Endometrial microvascular endothelial cells (primary cell): ENCODE data around the gene IL3. TPM values are rescaled to one million over a fixed set of nuclear protein-coding genes. Genes with fewer than 3 reads are reported as not detected.

Experiments
- in situ Hi-C: cut with HindIII; loops from 2 replicates; pipeline ENCODE4 v1.10.0; 2017; ENCODE audit warnings: low sequenced_read_pairs, low pct_unique_long_range_greater_than_20kb; ENCODE audit errors: inconsistent ontology term
- total RNA-seq: library from RNA; depleted of rRNA; stranded (reverse); fragments of >200 nt; gene quantifications from one replicate; pipeline ENCODE4 v1.2.3, GENCODE V29; 2015; ENCODE audit errors: inconsistent ontology term

Gene IL3
- total RNA-seq, 1 donor from 2014 or later: not detected

DNA sequence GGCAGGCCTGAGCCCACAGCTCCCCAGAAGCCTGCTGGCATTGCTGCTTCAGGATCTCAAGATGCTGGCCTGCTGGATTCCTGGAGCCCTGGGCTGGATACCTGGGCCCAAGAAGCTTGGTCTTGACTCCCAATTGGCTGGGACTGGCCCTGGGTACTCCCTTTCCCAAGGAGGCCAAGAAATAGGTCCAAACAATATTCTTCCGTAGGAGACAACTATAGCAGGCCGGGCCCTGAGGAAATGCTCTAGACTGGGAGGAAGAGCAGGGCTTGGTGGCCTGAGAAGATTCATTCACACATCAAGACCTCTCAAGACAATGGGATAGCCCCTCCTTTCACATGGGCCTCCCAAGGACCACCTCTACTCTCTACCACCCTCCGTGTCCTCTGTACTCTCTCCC is 21.0 kb downstream of the IL3 start:
- in situ Hi-C loops: no loop called here

DNA sequence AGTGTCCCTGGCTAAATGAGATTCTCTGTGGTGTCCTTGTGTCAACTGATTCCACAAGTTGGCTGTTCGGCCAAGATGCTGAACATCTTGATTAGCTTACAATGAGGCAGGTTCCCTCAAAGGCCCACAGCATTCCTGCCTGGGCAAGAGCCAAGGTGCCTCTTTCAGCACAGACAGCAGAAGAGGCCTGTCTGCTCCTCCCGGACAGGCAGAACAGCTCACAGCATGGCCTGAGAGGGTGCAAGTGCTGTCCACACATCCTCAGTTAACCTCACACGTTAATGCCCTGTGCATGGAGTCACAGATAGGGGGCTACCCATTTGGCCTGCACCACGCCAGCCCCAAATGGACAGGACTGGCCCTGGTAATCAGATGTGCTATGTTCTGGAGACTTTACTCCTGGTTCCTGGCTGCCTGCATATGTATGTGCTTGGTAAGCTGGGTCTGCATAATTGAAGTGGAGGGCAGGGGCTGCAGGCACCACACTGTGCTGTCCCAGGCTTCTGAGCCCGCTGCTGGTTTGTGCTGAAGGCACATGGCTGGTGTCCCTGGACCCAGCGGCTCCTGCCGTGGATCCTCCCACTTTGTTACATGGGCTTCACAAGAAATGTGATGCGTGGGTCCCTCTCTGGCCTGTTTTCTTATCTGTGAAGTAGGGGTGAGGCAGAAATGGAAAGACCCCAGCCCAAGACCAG is 22.0 kb downstream of the IL3 start:
- in situ Hi-C loops: no loop called here

DNA sequence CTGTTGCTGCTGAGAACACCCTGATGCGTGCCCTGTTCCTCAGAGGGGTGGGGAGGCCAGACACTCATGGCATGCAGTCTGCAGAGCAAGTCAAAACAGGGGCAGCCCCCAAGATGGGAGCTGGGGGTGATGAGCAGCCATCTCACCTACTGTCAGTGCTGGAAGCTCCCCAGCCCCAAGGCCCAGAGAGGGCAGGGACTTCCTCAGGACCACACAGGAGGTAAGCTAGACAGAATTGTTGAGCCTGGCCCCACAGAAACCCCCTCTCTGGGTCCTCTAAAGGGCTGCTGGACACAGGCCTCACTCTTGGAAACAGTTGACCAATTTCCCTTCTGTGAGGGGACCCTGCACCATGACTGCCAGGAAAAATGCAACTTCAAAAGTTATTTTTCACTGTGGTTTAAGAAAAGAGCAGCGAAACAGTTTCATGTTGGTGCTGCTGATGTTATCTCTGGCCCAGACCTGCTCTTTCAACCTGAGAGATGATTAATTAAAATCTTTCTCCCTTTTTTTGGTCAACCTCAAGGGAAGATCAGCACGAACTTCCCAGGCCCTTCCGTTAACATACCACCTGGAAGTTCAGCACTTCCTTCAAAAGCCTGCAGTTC is 22.7 kb downstream of the IL3 start:
- in situ Hi-C loops: no loop called here

DNA sequence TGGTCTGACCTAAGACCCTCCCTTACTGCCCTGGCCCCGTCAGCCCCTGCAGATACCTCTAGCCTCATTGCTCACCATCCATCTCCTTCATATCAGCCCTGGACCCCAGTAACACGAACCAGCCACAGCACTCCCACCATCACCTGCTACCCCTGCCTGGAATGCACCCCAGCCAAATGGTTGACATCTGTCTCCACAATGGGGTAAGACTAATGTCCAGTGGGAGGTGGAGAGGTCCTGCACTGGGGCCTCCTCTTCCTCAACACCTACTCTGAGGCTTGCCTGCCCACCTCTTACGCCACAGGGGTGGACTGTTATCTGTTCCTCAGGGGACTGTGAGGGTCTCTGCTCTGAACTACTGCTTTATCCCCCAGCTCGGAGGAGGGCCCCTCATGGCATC is 25.2 kb downstream of the IL3 start:
- in situ Hi-C loops: no loop called here

DNA sequence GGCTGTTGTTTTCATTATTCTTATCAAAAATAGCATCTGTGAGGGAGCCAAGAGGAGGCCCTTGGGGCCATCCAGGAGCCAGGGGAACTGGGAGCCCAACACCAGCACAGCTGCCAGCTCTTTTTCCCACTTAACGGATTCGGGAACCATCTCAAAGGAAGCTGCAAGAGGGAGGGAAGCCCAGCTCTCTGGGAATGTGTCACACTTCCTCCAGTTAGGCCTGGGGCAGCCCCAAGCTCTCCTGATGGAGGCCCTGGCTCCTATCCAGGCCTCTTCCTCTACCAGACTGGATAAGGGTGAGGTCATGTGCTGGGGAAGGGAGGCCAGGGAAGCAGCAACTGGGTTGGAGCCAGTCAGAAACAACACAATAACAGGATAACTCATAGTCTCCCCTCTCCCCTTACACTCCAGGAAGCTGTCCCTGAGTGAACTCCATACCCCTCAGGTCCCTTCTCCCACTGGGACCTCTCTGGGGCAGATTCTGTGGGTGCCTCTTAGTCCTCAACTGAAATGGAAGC is 25.9 kb downstream of the IL3 start:
- in situ Hi-C loops: no loop called here

DNA sequence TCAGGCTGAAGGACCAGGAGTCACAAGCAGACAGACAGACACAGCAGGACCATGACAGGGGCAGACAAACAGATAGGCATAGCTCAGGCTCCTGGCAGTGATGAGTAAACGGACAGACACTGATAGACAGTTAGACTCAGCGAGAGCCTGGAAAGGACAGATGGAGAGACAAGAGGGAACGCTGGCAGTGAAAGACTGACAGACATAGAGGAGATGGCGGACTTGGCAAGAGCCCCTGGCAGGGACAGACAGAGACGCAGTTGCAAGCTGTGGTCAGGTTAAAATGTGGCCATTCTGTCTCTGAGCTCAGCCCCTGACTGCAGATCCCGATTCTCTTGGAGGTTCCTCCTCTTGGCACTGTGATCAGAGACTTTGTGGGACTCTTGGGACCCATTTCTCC is 26.7 kb downstream of the IL3 start:
- in situ Hi-C loops: no loop called here

DNA sequence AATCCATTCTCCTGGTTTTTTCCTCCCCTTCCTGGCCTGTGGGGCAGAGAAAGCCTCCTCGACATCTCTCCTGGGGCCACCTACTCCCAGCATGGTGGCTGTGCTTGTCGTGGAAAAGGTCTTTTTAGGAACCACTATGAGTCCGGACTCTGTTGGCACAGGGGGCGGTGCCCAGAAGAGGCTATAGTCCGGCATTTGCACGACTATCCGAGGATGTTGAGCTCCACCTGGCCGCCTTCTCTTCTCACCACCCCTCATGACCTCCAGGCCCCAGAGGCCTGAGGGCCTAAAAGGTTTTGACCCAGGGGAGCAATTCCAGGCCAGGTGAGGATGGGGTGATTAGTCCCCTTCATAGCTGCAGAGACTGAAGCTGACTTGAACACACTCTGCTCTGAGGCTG is 27.2 kb downstream of the IL3 start:
- in situ Hi-C loops: no loop called here

DNA sequence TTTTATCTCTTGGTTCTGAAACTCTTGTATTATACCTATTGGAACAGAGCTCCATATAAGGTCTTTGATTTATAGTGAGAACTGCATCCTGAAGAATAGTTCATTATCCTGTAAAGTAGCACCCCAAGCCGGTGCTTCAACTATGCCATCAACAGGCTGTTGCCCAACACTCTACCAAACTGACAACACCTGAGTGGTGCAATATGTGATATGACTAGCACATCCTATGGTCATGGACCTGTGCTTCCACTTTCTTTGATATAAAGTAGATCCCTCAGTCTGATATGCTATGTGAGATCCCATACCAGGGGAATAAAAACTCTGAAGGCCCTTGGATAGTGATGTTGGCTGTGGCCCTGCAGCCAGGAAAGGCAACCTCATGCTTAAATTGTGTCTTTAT is 28.9 kb downstream of the IL3 start:
- in situ Hi-C loops: no loop called here

DNA sequence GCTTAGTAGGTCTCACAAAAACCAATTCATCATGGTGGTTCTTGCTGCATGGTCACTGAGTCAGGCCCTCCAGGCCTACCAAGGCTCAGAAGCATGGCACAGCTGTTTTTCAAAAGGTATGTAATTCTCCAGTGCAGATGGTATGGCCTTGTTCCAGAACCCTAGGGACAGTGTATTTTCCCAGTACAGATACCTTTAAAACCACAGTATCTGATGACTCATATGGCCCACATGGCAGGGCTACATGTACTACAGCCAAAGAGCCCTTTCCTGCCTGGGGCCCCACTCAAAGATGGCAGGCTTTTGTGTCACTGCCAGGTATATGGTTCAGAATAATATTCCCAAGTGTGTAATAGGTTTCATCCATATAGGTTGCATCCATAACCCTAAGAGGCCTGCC is 29.7 kb downstream of the IL3 start:
- in situ Hi-C loops: no loop called here

DNA sequence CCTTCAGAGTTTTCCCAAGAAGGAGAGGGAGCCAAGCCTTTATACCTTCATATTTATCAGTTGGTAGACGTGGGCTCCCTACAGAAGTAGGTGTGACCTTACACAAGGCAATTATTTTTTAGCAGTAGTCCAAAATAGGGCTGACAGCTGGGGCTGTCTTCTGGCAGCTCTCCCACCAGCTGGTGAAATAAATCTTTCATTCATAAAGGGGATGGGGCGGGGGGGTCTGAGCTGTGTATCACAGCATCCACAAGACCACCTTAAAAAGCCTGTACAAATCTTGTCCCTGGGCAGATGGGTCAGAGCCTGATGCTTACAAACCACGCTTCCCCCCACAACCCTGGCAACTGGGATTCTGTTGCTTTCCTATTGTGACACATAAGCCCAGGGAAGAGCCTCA is 32.8 kb downstream of the IL3 start:
- in situ Hi-C loops: no loop called here

DNA sequence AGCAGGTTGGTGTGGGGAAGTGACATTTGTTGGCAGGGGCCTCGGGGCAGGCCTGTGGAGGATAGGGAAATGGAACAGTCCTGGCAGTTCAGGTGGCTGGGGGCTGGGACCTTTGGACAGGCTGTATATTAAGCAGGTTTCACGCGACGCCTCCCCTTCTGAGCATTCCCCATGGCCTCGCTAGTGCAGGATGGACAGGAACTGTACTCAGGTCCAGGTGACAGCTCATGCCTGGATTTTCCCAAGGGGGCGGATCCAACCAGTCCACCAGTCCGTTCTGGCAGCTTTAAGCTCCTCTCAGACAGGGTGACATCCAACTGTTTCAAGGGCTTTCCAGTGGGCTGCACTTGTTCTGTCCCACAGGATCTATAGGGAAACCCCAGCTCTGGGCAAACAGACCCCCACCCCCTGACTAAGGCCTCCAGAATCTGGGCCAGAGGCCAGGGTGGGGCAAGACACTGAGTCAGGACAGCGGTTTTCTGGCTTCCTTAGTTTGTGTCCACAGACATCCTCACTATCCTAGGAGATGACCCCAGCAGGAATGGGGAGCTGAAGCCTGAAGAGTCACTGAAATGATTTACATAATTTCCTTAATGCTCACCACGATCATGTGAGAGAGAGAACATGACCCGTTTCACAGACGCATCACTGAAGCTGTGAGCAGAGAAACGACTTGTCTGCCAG is 34.1 kb downstream of the IL3 start:
- in situ Hi-C loops: no loop called here

DNA sequence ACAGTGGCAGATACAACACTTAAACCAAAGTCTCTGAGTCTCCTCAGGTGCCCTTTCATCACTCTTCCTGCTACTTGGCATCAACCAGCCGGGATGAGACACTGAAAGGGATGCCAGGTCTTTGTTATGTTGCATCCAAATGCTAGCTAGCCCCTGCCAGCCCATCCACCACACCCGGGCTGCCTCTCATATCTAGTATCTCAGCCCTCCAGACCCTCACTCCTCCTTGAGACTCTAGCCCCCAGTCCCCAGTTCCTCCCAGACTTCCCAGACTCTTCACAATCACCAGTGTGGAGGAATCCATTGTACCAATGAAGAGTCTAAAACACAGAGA is 34.6 kb downstream of the IL3 start:
- in situ Hi-C loops: no loop called here

DNA sequence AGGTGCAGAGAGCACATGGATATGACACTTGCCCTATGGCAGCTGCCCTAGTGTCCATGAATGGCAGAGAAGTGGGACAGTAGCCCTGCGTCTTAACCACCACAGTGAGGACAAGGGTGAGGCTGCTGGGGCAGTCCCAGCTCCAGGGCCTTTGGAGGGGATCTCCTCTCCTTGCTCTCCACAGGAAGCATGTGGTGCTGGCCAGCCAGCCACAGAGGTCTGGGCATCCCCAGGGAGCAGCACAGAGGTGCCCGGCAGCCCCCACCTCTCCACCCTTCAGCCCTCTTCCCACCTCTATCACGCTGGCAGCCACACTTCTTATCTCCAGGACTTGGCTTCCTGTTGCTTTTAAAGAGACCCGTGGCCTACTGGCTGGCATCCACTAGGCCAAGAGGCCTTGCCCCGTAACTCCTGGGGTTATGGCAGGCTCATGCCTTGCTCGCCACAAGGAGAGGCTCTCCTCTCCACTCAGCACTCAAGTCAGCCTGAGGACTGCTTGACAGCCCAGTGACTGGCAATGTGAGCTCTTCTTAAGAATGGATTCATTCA is 35.0 kb downstream of the IL3 start:
- in situ Hi-C loops: no loop called here

DNA sequence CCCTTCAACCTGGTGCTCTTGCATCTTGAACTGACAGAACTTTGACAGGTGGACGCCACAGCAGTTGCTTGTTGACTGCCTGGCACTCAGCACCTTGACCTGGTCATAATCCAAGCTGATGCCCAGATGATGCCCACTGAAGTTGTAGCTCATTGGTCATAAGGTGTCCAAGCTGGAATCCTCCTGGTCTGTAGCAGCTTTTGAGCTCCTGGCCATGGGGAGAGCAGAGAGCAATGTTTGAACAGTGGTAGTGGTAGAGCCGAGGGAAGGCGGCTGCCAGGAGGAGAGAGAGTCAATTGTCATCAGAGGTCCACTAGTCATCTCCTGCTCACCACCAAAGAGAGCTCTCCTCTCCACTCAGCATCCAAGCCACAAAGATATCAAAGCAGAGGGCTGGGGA is 36.4 kb downstream of the IL3 start:
- in situ Hi-C loops: no loop called here

DNA sequence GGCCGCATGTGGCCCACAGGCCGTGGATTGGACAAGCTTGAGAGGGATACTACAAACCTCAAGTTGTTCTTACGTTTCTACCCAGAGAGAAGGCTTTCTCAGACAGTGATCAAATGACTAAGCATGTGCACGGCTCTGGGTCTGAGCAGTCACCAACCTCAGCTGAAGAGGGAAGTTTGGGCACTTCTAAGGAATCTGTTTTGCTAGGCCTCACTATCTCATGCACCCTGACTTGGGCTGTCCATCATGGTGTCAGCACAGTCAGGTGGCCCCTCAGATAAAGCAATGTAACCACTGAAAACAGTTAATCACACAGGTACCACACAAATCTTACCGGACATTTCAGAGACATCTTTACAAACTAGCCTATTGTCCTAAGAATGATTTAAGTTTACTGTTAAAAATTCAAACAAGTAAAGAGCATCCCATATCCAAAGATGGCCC is 37.7 kb downstream of the IL3 start:
- in situ Hi-C loops: no loop called here

DNA sequence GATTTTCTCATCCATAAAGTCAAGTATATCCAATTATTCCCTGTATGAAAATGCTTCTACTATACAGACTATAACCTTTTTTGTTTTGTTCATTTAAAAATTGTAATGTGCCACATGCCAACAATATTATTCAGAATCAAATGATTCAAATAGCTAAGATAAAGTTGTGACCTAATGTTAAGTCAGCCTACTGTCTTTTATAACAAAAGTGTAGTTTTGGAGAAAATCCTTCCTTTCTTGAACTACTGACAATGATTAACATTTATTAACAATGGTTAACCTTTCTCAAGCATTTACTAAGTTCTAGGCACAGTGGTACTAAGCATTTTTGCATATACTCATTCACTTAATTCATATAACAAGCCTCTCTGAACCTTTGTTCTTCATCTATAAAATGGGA is 38.2 kb downstream of the IL3 start:
- in situ Hi-C loops: no loop called here

DNA sequence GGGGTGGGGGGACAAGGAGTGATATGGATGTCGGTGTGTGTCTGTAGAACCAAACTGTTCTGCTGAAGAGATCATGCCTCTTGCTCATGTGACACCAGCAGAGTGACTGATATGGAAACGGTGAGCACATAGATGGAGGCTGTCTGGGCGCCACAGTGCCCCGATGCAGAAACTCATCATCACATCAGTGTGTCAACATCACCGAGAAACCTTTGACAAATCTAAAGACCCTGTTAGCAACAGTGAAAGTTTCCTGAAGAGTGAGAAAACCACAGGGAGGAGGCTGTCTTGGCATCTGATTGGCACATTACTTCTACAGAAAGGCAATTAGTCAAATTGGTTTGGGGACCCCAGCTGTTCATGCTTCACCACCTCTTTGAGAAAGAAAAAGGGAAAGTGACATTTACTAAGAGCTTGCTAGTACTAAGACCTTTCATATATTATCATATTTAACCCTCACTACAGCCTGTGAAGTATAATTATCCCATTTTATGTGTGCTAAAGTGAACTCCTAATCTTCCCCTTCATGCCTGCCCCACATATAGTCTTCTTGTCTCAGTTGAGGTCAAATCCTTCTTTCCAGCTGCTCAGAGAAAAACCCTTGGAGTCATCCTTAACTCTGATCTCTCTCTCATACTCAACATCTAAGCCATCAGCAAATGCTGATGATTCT is 38.8 kb downstream of the IL3 start:
- in situ Hi-C loops: no loop called here

DNA sequence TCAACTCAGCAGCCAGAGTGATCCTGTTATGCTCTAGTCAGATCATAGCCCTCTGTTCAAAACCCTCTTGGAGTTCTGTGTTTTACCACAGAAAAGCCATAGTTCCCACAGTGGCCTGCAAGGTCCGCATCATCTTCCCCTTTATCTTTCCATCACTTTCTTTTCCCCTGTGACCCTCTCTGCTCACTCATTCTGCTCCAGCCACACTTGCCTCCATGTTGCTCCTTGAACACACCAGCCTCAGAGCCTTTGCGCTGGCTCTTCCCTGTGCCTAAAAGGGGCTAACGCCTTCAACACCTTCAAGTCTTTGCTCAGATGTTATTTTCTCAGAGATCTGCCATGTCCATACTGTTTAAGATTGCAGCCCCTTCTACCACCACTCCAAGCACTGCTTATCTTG is 39.5 kb downstream of the IL3 start:
- in situ Hi-C loops: no loop called here

DNA sequence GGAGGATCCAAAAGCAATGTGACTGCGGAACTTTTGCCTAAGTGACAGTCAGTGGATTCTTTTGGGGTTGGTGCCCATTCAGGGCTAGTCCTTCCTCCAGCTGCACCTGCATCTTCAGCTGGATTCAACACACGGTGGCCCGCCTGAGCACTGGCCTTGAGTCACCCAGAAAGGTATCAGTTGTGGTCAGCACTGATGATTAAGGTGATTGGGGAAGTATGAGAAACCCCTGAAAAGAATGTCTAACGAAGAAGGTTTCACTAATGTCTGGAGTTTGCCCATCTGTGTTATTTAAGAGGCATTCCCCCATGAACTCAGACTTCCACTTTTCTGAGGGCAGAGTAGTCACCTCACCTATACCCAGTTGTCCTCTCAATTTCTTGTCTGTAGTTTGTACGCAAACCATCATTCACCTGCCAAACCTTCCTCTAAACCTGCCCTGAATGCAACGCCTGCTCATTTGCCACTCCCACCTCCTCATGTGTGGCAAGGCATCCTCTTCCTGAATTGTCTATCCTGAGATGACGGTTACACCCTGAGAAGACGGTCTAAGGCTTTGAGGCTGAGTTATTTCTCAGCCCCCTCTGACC is 40.3 kb downstream of the IL3 start:
- in situ Hi-C loops: no loop called here
